Measurements from ENCODE around the gene HOPX. TPM values are rescaled to one million over a fixed set of nuclear protein-coding genes. Genes with fewer than 3 reads are reported as not detected.
"Not testable (repeated sequence)": the region's sequence is repeated elsewhere in the genome, so short reads cannot be mapped to it uniquely, and the experiment has no call there.

The HOPX gene
- total RNA-seq, 2 donors from 2014 or later = 12.2 to 117 TPM

DNA sequence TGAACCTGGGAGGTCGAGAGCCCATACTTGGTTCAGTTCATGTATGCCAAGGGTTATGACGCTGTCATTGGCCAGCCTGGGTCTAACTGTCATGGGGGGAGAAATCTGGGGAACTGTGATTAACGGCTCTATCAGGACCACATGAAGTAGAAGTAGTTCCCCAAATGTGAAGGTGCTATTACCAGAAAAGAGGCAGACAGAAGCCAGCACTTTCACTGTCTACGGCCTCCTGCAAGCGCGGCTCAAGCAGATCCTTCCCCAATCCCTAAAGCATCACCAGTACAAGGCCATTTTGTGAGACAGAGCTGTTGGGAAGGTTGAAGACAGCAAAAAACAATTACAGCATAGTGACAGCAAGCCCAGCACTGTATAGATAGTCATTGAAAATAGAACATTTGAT, 37.5 kb downstream of the HOPX start:
- intact Hi-C loops (cut with DNase I) = no loop called here
- H3K4me3 ChIP-seq = no peak overlapping the region
- H3K27me3 ChIP-seq (replicated peaks; ENCODE audit: insufficient read depth) = no peaks in the 10 kb centered on the region
- H3K4me1 ChIP-seq (replicated peaks) = no peaks in the 10 kb centered on the region
- no peak overlapping the region for H3K27ac ChIP-seq
- no peaks in the 10 kb centered on the region for H3K36me3 ChIP-seq
- 93% methylated on average over 6 of the region's 6 CpGs for WGBS
- no peaks in the 10 kb centered on the region for H3K9me3 ChIP-seq
- TF ChIP-seq POLR2AphosphoS5 (IDR thresholded peaks at IDR 0.05) = no peak
- TF ChIP-seq, protein P1, sequence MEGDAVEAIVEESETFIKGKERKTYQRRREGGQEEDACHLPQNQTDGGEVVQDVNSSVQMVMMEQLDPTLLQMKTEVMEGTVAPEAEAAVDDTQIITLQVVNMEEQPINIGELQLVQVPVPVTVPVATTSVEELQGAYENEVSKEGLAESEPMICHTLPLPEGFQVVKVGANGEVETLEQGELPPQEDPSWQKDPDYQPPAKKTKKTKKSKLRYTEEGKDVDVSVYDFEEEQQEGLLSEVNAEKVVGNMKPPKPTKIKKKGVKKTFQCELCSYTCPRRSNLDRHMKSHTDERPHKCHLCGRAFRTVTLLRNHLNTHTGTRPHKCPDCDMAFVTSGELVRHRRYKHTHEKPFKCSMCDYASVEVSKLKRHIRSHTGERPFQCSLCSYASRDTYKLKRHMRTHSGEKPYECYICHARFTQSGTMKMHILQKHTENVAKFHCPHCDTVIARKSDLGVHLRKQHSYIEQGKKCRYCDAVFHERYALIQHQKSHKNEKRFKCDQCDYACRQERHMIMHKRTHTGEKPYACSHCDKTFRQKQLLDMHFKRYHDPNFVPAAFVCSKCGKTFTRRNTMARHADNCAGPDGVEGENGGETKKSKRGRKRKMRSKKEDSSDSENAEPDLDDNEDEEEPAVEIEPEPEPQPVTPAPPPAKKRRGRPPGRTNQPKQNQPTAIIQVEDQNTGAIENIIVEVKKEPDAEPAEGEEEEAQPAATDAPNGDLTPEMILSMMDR (IDR thresholded peaks at IDR 0.05) = no peak
- no peak for DNase-seq (ENCODE audit: low spot score)

DNA sequence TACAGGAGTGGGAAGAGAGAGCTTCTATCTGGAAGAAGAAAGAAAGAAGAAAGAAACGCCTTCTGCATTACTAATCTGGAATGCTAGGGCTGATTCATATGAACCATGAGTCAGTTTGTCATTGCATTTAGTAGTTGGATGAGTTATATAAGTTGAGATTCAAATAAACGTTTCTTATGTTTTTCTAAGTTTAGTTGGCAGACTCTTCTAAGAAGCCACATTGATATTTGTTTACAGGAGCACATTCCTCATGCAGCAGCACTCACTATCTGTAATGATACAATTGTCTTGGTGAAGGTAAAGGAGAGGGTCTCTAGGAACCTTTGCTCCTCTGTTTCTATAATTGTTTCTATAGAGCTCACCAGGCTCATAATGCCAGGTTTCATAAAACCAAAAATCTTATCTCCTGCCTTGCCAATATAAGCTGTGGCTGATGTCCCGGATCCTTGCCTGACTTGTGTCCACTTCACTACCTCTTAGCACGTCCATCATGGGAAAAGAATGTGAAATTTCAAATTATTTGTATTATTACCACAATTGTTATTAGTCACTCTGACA, 39.5 kb downstream of the HOPX start:
- TF ChIP-seq, protein P1 (IDR thresholded peaks at IDR 0.05) = no peak
- TF ChIP-seq POLR2A (IDR thresholded peaks at IDR 0.05) = no peak
- TF ChIP-seq POLR2AphosphoS5 (IDR thresholded peaks at IDR 0.05) = no peak
- 47% methylated on average over 4 of the region's 4 CpGs for WGBS
- no peak for DNase-seq (ENCODE audit: low spot score)
- Histone ChIP-seq H3K4me1 (replicated peaks) (no peaks in the 10 kb centered on the region), H3K9me3 (no peaks in the 10 kb centered on the region), H3K27me3 (replicated peaks; ENCODE audit: insufficient read depth) (no peaks in the 10 kb centered on the region), H3K36me3 (no peaks in the 10 kb centered on the region), H3K27ac (no peak overlapping the region), H3K4me3 (no peak overlapping the region)
- intact Hi-C loops (cut with DNase I) = no loop called here

- Histone ChIP-seq H3K4me3 (no peak overlapping the region), H3K27ac (no peak overlapping the region), H3K9me3 (no peaks in the 10 kb centered on the region), H3K27me3 (replicated peaks; ENCODE audit: insufficient read depth) (no peaks in the 10 kb centered on the region), H3K4me1 (replicated peaks) (no peaks in the 10 kb centered on the region), H3K36me3 (no peaks in the 10 kb centered on the region)
- 90% methylated on average over 5 of the region's 5 CpGs for WGBS
- TF ChIP-seq, protein P1 (IDR thresholded peaks at IDR 0.05) = no peak
- TF ChIP-seq POLR2A (IDR thresholded peaks at IDR 0.05) (no peak), POLR2AphosphoS5 (IDR thresholded peaks at IDR 0.05) (no peak)
- no peak for DNase-seq (ENCODE audit: low spot score)
- intact Hi-C loops (cut with DNase I) = no loop called here
These were observed 40.2 kb downstream of the HOPX start for GRCh38 chr4:56640621-56641493.

DNA sequence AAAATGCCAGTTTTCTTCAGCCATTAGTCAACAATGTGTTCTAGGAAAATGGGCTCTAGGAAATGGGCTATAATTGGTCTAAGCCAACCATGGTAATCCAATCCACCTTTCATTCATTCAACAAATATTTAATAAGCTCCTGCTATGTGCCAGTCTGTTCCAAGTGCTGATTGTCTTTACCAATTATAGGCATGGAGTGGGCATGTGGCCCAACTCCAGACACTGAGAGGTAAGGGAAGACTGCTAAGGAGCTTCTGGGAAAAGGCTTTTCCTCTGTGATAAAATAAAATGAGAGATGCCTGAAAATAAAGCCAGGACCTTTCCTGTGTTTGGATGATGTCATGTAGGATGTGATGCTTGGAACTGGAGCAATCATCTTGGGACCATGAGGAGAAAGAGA, 43.3 kb downstream of the HOPX start:
- no peaks in the 10 kb centered on the region for H3K9me3 ChIP-seq
- H3K4me3 ChIP-seq = no peak overlapping the region
- TF ChIP-seq POLR2AphosphoS5 (IDR thresholded peaks at IDR 0.05) = peak; percentile 64
- TF ChIP-seq, protein P1 (IDR thresholded peaks at IDR 0.05) = no peak
- H3K27me3 ChIP-seq (replicated peaks; ENCODE audit: insufficient read depth) = no peaks in the 10 kb centered on the region
- peak; percentile 57 for DNase-seq (ENCODE audit: low spot score)
- H3K4me1 ChIP-seq (replicated peaks) = no peaks in the 10 kb centered on the region
- intact Hi-C loops (cut with DNase I) = no loop called here
- no peaks in the 10 kb centered on the region for H3K36me3 ChIP-seq
- no peak overlapping the region for H3K27ac ChIP-seq

DNA sequence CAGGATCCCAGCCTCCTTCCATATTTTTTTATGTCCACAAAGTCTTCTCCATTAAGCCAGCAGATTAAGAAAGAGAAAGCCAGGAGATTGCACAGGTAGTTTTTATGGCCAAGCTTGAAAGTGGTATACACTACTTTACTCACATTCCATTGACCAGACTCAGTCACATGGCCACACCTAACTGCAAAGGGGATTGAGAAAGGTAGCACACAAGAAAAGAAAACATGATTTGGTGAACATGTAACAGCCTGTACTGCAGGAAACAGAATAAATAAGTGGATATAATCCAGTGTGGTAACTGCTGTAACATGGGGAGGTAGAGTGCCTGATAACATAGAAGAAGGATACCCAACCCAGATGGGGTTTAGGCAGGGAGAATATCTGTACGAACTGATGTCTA, 43.9 kb downstream of the HOPX start:
- 83% methylated on average over 1 of the region's 1 CpG for WGBS
- intact Hi-C loops (cut with DNase I) = no loop called here

DNA sequence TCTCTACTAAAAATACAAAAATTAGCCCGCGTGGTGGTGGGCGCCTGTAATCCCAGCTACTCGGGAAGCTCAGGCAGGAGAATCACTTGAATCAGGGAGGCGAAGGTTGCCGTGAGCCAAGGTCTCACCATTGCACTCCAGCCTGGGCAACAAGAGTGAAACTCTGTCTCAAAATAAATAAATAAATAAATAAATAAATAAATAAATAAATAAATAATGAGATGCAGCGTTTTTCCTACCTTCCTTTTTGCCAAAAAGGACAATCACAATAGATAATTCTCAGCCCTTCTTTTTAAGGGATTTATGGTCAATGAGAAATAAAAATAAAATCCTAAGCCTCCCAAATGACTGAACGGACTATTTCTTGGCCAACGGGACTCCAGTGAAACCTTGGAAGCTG, 46.1 kb downstream of the HOPX start:
- WGBS = 97% methylated on average over 9 of the region's 9 CpGs
- DNase-seq (ENCODE audit: low spot score); H3K4me3 ChIP-seq; H3K36me3 ChIP-seq; H3K9me3 ChIP-seq; intact Hi-C loops (cut with DNase I); H3K27ac ChIP-seq; H3K4me1 ChIP-seq (replicated peaks); H3K27me3 ChIP-seq (replicated peaks; ENCODE audit: insufficient read depth): not testable (repeated sequence)

More for the DNA sequence above, 43.9 kb downstream of the HOPX start:
- Histone ChIP-seq H3K4me3 (no peak overlapping the region), H3K4me1 (replicated peaks) (no peaks in the 10 kb centered on the region), H3K9me3 (no peaks in the 10 kb centered on the region), H3K27me3 (replicated peaks; ENCODE audit: insufficient read depth) (no peaks in the 10 kb centered on the region), H3K27ac (peak overlapping the region in 1 of 2 donors; percentile 19), H3K36me3 (no peaks in the 10 kb centered on the region)
- peak; percentile 28 for DNase-seq (ENCODE audit: low spot score)
- TF ChIP-seq POLR2AphosphoS5 (IDR thresholded peaks at IDR 0.05) (peak; percentile 19), POLR2A (IDR thresholded peaks at IDR 0.05) (no peak)
